Measurements from ENCODE around the gene NOL4L. TPM values are rescaled to one million over a fixed set of nuclear protein-coding genes. Genes with fewer than 3 reads are reported as not detected.

The NOL4L gene
- total RNA-seq, 1 donor from 2014 or later = 27.8 TPM

- intact Hi-C loops (cut with micrococcal nuclease) = no loop called here
These were observed 7.5 kb downstream of the NOL4L start for GRCh38 chr20:32577657-32578056.

DNA sequence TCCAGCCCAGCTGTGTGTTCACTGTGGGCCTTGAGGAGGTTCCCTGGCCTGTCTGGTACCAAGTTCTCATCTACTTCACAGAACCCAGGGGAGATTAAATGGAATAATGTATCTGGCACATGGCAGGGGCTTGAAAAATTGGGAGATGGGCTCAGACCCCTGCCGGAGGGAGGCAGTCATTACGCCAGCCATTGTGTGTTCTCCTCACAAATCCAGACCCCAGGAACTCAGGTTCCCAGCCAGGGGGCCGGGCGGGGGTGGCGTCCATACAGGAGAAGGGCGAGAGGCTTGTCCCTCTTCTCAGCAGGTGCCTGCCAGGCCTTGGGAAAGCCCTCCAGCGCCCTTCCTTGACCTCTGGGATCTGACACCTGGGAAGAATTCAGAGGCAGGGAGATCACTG lies 8.1 kb downstream of the NOL4L start:
- intact Hi-C loops (cut with micrococcal nuclease) = no loop called here

GRCh38 chr20:32576560-32576959 lies 8.6 kb downstream of the NOL4L start:
- intact Hi-C loops (cut with micrococcal nuclease) = no loop called here

GRCh38 chr20:32575805-32576204 lies 9.3 kb downstream of the NOL4L start:
- intact Hi-C loops (cut with micrococcal nuclease) = no loop called here

DNA sequence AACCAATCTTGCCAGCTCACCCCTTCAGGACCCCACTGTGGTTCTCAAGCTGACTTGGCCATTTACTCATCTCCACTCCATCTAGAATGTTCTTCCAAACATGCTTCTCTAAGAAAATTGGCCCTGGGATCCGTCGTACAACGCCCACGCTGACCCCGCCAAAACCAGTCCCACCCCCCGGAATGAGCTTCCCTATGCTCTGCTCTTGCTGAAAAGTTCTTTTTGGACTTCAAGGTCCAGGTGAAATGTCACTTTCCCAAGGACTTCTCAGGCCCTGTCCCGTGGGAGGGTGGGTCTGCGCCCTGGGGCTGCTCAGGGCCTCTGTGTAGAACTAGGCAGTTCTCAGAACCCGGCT lies 9.9 kb downstream of the NOL4L start:
- intact Hi-C loops (cut with micrococcal nuclease) = no loop called here

DNA sequence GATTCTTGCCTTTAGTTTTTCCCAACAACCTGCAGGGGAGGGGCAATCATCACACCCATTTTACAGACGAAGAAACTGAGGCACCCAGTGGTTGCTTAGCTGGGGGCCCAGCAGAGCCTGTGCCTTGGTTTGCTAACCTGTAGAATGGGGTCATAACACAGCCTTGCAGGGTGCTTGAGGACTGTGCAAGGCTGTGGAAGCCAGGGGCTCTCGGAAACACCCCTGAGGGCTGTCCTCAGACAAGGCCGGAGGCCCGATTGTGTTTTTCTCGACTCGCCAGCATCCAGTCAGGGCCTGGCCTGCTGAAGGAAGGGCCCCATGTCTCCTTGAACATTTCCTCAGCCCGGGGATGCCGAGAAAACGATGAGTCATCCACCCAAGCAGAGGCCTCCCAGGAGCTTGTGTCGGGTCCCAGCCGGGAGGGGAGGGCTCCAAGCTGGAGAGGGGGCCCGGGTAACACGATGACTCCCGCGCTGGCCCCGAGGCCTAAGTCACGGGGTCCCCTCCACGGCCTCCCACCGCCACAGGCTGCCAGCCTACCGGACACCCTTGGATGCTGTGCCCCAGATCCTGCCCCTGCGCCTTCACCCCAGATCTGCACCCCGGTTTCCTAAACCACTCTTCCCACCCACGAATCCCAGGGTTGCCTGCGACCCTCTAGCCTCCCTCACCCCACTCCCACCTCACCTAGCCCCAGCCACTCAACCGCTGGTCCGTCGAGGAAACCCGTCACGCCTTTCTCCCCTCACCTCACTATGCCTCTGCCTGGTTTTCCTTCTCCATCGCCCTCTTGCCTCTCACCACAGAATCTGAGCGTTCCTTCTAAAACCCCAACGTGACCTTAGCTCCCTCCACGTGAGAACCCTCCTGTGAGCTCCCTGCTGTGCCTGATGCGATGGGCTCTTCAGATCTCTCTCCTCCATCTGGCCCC lies 10.6 kb downstream of the NOL4L start:
- intact Hi-C loops (cut with micrococcal nuclease) = no loop called here

DNA sequence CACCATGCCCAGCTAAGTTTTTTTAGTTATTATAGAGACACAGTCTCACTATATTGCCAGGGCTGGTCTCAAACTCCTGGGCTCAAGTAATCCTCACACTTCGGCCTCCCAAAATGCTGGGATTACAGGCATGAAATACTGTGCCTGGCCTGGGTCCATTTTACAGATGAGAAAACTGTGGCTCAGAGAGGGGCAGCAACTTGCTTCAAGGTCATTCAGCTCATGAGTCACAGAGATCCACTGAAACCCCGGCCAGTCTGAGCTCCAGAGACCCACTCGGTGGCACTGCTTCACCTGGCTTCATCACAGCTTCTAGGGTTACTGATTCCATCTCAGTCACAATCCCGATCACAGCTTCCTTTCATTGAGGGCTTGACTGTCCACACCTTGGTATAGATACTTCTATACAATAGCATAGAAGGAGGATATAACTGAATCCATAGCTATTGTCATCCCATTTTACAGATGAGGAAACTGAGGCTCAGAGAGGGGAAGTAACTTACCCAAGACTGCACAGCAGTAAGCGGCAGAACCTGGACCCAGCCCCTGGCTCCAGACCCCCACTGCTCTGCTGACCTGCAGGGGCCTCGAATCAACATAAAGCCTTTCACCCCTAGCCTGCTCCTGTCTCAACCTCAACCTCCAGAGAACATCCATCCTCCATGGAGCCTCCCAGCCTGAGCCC lies 11.8 kb downstream of the NOL4L start:
- intact Hi-C loops (cut with micrococcal nuclease) = no loop called here

DNA sequence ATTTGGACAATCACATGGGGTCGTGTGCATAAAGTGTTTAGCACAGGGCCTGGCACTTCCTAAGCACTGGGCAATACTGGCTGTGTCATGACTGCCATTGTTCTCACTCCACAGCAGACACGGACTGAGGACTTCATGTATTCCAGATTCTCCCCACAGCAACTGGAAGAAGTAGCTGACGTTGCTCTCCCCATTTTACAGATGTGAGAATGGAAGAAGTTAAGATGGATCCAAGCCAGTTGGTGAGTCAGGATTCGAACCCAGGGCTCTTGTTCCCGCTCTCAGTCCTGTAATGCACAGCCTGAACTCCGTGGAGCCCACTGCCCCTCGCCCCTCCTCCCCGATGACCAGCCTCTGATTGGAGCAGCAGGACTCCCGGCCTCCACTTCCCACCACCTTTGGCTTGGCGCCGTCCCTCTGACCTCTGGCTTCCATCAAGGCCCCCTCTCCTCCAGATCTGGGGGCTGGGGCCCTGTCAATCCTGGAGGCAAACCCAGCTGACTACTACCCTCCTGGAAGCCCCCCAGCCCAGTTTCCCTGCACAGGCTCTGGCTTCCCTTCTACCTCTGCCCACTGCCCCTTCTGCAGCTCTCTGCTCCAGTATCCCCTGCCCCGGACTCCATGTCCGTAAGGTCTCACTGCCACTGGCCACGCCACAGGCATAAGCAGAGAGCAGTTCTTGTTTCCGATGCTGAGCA lies 12.7 kb downstream of the NOL4L start:
- intact Hi-C loops (cut with micrococcal nuclease) = no loop called here

- intact Hi-C loops (cut with micrococcal nuclease) = no loop called here
These were observed 13.6 kb downstream of the NOL4L start for GRCh38 chr20:32571566-32571965.

GRCh38 chr20:32570401-32571190 lies 14.5 kb downstream of the NOL4L start:
- intact Hi-C loops (cut with micrococcal nuclease) = no loop called here

- intact Hi-C loops (cut with micrococcal nuclease) = no loop called here
These were observed 15.5 kb downstream of the NOL4L start for GRCh38 chr20:32569380-32570305.

GRCh38 chr20:32569018-32569379 lies 16.1 kb downstream of the NOL4L start:
- intact Hi-C loops (cut with micrococcal nuclease) = no loop called here

GRCh38 chr20:32567384-32568178 lies 17.6 kb downstream of the NOL4L start:
- intact Hi-C loops (cut with micrococcal nuclease) = no loop called here

DNA sequence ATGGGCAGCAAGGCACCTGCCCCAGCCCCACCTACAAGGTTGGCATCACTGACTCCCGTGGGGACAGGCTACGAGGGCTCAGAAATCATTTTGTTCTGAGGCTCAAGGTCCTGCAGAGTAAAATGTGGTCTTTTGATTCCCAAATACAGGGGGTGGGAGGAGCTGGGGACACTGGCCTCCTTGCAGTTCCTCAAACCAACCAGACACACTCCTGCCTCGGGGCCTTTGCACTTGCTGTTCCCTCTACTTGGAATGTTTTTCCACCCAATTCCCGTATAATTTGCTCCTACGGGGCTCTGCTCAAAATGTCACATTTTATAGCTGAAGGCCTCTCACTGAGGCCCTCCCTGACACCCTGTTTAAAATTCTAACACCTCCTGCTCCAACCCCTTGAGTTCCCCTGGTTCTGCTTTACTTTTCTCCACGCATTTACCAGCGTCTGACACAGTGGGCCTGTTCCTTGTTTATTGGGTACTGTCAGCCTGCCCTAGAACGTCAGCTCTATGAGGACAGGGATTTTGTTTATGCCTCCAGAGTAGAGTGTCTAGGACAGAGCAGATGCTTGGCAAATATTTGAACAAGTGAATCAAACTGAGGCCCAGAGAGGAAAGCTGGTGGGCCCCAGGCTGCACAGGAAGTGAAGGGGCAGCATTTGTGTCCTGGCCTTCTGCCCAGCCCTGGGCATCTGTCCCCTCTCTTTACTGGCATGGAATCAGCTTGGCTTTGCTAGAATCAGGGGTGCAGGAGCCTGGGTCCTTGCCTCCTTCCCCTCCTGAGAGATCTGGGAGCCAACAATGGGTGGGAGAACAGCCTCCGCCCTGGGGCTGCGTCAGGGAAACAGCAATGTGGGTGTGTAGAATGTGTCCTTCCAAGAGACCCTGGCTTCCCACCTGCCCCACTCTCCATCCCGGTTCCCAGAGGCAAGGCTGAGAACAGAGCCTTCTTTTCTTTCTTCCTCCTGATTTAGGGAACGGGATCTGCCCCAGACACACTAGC lies 18.5 kb downstream of the NOL4L start:
- intact Hi-C loops (cut with micrococcal nuclease) = no loop called here

- intact Hi-C loops (cut with micrococcal nuclease) = no loop called here
These were observed 19.4 kb downstream of the NOL4L start for GRCh38 chr20:32565735-32566032.

DNA sequence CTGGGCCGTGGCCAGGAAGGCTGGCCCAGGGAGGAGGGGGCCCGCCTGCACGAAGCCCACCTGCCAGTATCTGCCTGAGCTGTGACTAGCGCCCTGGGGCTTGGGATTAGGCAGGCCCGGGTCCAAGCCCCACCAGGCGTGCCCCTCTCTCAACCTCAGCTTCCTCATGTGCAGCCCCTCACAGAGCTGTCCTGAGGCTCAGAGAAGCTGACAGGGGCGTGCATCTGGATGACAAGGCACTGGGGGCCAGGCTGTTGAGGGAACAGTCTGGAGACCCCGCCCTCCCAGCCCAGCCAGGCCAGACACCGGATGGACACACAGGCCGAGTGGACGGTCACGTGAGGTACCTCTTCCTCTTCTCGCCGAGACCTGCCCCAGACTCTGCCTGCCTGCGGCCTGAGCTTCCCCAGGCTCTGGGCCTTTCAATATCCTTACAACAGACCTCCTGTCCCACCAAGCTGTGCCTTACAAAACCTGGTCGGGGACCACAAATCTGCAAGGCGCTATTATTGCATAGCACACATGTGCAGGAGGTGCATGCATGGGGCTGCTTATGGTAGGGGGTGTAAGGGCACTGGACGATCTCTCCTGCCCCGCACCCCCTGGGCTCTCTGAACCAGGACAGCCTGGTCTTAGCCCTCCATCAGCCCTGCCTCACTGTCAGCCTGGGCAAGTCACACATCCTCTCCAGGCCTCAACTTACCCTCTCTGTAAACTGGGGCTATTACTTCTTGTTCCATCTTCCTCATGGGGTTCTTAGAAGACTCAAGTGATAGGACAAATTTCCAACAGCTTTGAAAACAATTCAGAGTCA lies 20.0 kb downstream of the NOL4L start:
- intact Hi-C loops (cut with micrococcal nuclease) = no loop called here

- intact Hi-C loops (cut with micrococcal nuclease) = no loop called here
These were observed 20.7 kb downstream of the NOL4L start for GRCh38 chr20:32564440-32564839.
